Measurements from ENCODE around the gene FCRLA.

- TF ChIP-seq, protein P1, sequence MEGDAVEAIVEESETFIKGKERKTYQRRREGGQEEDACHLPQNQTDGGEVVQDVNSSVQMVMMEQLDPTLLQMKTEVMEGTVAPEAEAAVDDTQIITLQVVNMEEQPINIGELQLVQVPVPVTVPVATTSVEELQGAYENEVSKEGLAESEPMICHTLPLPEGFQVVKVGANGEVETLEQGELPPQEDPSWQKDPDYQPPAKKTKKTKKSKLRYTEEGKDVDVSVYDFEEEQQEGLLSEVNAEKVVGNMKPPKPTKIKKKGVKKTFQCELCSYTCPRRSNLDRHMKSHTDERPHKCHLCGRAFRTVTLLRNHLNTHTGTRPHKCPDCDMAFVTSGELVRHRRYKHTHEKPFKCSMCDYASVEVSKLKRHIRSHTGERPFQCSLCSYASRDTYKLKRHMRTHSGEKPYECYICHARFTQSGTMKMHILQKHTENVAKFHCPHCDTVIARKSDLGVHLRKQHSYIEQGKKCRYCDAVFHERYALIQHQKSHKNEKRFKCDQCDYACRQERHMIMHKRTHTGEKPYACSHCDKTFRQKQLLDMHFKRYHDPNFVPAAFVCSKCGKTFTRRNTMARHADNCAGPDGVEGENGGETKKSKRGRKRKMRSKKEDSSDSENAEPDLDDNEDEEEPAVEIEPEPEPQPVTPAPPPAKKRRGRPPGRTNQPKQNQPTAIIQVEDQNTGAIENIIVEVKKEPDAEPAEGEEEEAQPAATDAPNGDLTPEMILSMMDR (IDR thresholded peaks at IDR 0.05): no peak
- no peak for TF ChIP-seq POLR2A (IDR thresholded peaks at IDR 0.05)
Measured at GRCh38 chr1:161722406-161722805, 15.4 kb downstream of the FCRLA start.
